IPS-20b (cell line): ENCODE results near the gene SF1.

Source experiments
- H3K27ac ChIP-seq: one replicate; pipeline ENCODE4 v1.5.1; 2013; ENCODE audit warnings: low read length
- H3K27me3 ChIP-seq: 2 replicates; pipeline ENCODE4 v1.6.1; 2013; ENCODE audit warnings: mild to moderate bottlenecking, low read length, inconsistent platforms; ENCODE audit not compliant: insufficient read depth
- H3K36me3 ChIP-seq: 2 replicates; pipeline ENCODE4 v1.6.1; 2013; ENCODE audit warnings: low read depth, mild to moderate bottlenecking, inconsistent platforms, low read length, moderate library complexity; ENCODE audit not compliant: insufficient read depth
- H3K4me1 ChIP-seq: 2 replicates; pipeline ENCODE4 v1.6.1; 2013; ENCODE audit warnings: mild to moderate bottlenecking, control low read depth, inconsistent platforms, low read length, moderate library complexity; ENCODE audit not compliant: insufficient read depth
- H3K4me3 ChIP-seq: 2 replicates; pipeline ENCODE4 v1.5.1; 2013; ENCODE audit warnings: mild to moderate bottlenecking, low read length, inconsistent platforms
- H3K9ac ChIP-seq: 2 replicates; pipeline ENCODE4 v1.6.1; 2013; ENCODE audit warnings: low read depth, mild to moderate bottlenecking, inconsistent platforms, low read length, moderate library complexity
- H3K9me3 ChIP-seq: 2 replicates; pipeline ENCODE4 v1.6.1; 2013; ENCODE audit warnings: mild to moderate bottlenecking, low read depth, low read length, inconsistent platforms; ENCODE audit not compliant: insufficient read depth

SF1 gene

GRCh38 chr11:64771861-64772260 is 6.5 kb downstream of the SF1 start:
- Histone ChIP-seq H3K4me3 (no peak overlapping the region), H3K27me3 (no peaks in the 10 kb centered on the region), H3K36me3 (peaks cover 100% of the 10 kb centered on the region), H3K9ac (no peak overlapping the region), H3K9me3 (no peaks in the 10 kb centered on the region), H3K4me1 (peaks cover 12% of the 10 kb centered on the region), H3K27ac (no peak overlapping the region)

DNA sequence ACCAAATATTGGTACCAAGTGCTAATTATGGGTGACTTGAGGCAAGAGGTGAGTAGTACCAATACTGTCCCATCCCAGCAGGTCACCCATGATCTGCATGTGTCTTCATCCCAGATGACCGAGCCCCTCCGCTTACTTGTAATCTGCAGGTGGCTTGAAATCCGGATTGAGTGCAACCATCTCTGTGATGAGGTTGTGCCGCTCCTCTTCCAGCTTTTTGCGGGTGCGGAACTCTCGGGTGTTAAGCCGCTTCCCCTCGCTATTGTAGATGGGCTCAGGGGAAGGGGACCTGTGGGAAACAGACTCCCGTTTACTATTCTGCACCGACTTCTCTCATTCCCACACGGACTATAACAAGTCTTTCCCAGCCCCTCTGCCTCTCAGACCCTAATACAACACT is 8.2 kb downstream of the SF1 start:
- Histone ChIP-seq H3K9ac (no peak overlapping the region), H3K4me3 (no peak overlapping the region), H3K27ac (no peak overlapping the region), H3K36me3 (peaks cover 96% of the 10 kb centered on the region), H3K9me3 (no peaks in the 10 kb centered on the region), H3K27me3 (no peaks in the 10 kb centered on the region), H3K4me1 (0 out of 2 replicates have a peak, but pooled peaks cover 3% of the 10 kb centered on the region)

DNA sequence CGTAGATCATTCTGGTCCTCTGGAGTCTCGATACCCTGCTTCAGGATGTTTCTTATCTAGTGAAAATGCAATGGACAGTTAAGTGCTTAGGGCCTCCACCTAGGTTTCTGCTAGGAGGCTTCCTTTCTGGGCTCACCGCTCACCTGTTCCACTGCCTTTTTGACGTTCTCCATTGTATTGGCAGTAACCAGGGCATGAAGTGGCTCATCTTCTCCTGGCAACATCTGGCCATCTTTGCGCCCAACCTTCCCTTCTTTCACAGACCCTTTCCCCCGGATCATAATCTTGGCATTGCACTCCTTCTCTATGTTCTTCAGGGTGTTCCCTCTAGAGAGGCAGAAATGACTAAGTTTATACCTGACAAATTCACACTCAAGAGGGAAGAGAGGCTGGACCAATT is 9.1 kb downstream of the SF1 start:
- Histone ChIP-seq H3K27ac (no peak overlapping the region), H3K4me1 (peaks cover 11% of the 10 kb centered on the region; the same call in 1 of the 2 replicates), H3K9ac (no peak overlapping the region), H3K27me3 (no peaks in the 10 kb centered on the region), H3K9me3 (no peaks in the 10 kb centered on the region), H3K4me3 (no peak overlapping the region), H3K36me3 (peaks cover 96% of the 10 kb centered on the region)

GRCh38 chr11:64768300-64768694 is 10.0 kb downstream of the SF1 start:
- no peak overlapping the region for H3K27ac ChIP-seq
- H3K9me3 ChIP-seq = no peaks in the 10 kb centered on the region
- H3K27me3 ChIP-seq = no peaks in the 10 kb centered on the region
- H3K4me3 ChIP-seq = no peak overlapping the region
- H3K9ac ChIP-seq = no peak overlapping the region
- H3K36me3 ChIP-seq = peaks cover 95% of the 10 kb centered on the region
- peaks cover 21% of the 10 kb centered on the region; the same call in 1 of the 2 replicates for H3K4me1 ChIP-seq

DNA sequence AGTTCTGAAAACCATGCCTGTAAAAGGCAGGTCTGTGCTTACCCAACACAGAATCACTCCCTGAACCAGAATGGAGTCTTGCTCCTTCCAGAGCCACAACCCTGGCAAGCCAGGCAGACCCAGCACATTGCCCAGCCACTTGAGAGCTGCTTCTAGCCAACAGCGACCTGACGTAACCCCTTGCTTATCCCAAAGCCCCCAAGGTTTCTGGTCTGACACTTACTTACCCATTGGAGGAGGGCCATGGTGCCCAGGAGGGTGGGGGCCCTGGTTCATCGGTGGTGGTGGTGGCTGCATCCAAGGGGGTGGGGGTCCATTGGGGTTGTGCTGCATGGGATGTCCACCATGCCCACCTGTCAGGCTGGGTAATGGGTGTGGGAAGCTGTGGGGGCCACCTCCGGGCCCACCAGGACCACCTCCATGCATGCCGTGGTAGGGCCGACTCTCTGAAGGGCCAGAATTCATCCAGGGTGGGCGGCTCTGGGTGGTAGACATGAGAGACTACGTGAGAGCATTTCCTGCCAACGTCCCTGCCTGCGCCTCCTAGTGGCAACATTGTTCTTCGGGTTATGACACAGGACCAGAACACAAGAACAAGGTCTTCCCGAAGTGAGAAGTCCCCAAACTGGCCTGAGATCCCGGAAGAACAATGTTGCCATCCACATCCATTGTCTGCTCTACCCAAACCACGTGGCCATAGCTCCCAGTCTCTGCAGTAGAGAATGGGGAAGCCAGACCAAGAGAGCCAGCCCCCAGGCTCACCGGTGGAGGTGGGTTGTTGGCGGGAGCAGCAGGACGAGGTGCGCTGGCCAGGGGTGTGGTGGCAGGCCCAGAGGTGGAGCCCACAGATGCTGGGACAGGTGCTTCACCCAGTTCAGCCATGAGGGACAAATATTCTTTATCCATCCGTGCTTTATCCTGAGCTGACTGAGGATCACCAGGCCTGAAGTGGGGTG is 10.7 kb downstream of the SF1 start:
- H3K4me3 ChIP-seq = no peak overlapping the region
- H3K9me3 ChIP-seq = no peaks in the 10 kb centered on the region
- peaks cover 88% of the 10 kb centered on the region for H3K36me3 ChIP-seq
- H3K4me1 ChIP-seq = peaks cover 21% of the 10 kb centered on the region; the same call in 1 of the 2 replicates
- no peak overlapping the region for H3K9ac ChIP-seq
- peak overlapping the region; percentile 13 for H3K27ac ChIP-seq
- no peaks in the 10 kb centered on the region for H3K27me3 ChIP-seq

- Histone ChIP-seq H3K4me1 (peaks cover 28% of the 10 kb centered on the region; the same call in 1 of the 2 replicates), H3K9ac (no peak overlapping the region), H3K4me3 (no peak overlapping the region), H3K9me3 (no peaks in the 10 kb centered on the region), H3K27ac (peak overlapping the region; percentile 13), H3K36me3 (peaks cover 85% of the 10 kb centered on the region), H3K27me3 (no peaks in the 10 kb centered on the region)
Observed at GRCh38 chr11:64766881-64767280, 11.5 kb downstream of the SF1 start.

DNA sequence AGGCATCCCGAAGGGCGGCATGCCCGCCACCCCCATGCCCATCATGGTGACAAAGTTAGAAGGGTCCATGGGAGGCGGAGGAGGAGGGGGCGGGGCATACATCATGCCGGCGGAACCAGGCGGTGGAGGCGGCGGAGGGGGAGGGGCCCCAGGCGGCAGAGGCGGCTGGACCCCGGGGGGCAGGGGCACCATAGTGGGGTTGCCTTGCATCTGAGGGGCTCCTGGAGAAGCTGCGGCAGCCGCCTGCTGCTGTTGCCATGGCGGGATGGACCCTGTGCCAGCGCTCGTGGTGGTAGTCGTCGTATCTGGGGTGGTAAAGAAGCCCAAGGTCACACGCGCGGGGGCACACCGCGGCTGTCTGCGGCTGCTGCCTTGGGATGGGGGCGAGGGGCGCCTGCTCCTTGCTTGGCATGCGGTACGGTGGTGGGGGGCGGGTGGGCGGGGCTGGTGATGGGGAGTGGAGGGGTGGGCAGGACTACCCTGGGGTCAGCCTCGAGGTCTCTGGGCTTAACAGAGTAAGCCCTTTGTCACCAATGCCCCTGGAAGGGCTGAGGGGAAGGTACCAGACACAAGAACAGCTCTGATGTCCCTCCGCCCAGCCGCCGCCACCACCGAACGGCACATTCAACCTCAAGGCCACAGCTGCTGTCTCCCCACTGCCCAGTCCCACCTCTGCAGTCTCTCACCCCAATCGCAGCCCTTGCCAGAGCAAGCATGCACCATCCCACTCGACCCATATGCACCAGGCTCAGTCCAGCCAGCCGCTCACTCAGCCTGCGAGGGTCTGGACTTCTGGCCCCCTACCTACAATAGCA is 12.3 kb downstream of the SF1 start:
- Histone ChIP-seq H3K4me1 (peaks cover 32% of the 10 kb centered on the region; the same call in 1 of the 2 replicates), H3K27ac (no peak overlapping the region), H3K4me3 (no peak overlapping the region), H3K9me3 (no peaks in the 10 kb centered on the region), H3K36me3 (peaks cover 77% of the 10 kb centered on the region), H3K9ac (no peak overlapping the region), H3K27me3 (no peaks in the 10 kb centered on the region)

DNA sequence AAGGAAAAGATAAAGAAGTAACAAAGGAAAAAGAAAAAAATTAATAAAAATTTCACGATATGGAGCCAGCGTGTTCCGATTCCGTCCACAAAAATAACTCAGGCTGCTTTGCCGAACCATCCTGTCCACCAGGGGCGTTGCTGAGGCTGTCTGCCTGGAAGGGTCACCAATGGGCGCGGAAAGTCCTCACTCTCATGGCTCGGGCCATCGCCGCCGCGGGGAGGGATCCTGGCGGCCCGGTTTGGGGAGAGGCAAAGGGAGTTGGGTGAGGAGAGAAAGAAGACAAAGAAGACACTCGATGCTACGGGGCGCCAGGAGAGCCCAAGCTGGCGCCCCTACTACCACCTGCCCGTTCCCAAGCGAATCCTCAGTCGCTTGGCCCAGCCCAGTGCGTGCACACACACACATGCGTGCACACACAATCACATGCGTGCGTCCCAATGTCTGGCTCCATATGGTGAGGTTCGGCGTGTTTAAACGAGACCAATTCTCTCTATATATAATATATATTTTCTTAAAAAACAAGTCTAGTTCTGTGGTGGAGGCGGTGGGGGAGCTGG is 13.0 kb downstream of the SF1 start:
- Histone ChIP-seq H3K4me1 (peaks cover 39% of the 10 kb centered on the region; the same call in 1 of the 2 replicates), H3K36me3 (peaks cover 75% of the 10 kb centered on the region), H3K4me3 (no peak overlapping the region), H3K9me3 (no peaks in the 10 kb centered on the region), H3K27ac (peak overlapping the region; percentile 23), H3K9ac (no peak overlapping the region), H3K27me3 (no peaks in the 10 kb centered on the region)

DNA sequence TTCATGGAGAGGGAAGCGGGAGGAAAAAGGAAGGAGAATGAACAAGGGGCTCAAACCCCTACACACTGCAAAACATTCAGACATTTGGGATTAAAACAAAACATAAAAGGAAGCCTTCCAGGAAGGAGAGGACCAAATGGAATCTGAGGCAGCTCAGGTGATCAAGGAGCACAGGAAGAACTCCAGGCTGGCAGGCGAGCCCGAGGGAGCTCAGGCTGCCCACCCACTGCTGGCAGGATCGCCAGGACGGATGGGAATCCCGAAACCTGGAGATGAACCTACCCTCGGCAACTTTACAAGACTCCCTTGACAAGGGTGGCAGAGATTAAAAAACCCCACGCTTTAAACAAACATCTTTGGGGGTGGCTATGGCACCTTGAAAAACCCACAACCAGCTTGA is 13.6 kb downstream of the SF1 start:
- peaks cover 68% of the 10 kb centered on the region for H3K36me3 ChIP-seq
- H3K27ac ChIP-seq = peak overlapping the region; percentile 23
- no peak overlapping the region for H3K4me3 ChIP-seq
- H3K9ac ChIP-seq = no peak overlapping the region; the same call in 1 of the 2 replicates
- H3K9me3 ChIP-seq = no peaks in the 10 kb centered on the region
- peaks cover 42% of the 10 kb centered on the region; the same call in 1 of the 2 replicates for H3K4me1 ChIP-seq
- H3K27me3 ChIP-seq = no peaks in the 10 kb centered on the region

DNA sequence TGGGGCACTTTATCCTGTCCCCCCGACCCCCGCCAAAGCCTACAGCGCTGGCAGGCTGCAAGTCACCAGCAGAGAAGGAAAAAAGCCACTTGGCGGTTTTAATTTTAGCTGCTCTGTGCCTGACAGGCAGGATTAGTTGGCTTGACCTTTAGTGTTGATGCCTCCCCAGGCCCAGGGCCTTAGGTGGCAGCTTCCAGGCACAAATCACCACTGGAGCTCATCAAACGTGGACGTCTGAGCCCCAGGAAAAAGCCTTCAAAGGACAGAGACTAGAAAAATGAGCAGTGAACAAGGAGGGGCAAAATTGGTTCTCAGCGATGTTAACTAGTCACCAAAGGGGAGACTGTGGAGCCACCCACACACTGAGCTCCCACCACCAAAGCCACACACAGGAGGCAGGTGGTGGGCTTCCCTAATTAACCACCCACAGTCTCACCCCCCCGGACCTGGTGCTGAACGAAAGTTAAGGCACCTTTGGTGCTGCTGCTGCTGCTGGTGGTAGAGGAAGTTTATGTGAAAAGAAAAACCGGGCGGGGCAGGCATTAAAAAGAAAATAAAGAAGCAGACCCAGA is 14.2 kb downstream of the SF1 start:
- Histone ChIP-seq H3K27me3 (no peaks in the 10 kb centered on the region), H3K9ac (peak overlapping the region; percentile 60; the same call in 1 of the 2 replicates), H3K9me3 (no peaks in the 10 kb centered on the region), H3K36me3 (peaks cover 62% of the 10 kb centered on the region), H3K27ac (peak overlapping the region; percentile 62), H3K4me3 (peak overlapping the region; percentile 35; the same call in 1 of the 2 replicates), H3K4me1 (peaks cover 48% of the 10 kb centered on the region; the same call in 1 of the 2 replicates)

DNA sequence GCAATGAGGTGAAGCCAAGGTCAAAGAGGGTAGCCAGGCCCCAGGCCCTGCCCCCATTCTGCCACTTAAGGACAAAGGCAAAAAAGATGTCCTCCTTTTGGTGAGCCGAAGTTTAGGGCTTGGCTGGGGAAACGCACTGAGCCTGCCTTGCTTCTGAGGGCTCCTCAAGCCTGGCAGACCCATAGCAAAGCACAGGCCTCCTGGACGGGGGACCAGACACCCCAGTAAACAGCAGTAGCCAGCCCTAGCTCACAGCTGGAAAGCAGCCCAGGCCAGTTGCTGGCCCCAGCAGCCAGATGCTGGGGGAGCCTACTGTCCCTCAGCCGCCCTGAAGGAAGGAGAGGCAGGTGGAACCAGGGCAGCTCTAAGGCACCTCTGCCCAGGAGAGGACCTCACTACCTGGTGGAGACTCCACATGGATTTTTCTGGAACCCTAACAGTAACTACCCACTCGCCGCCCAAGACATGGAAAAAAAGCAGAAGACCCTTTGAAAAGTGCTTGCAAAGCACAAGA is 14.8 kb downstream of the SF1 start:
- H3K27me3 ChIP-seq = no peaks in the 10 kb centered on the region
- peak overlapping the region; percentile 60 for H3K9ac ChIP-seq
- H3K36me3 ChIP-seq = peaks cover 57% of the 10 kb centered on the region
- peak overlapping the region; percentile 62 for H3K27ac ChIP-seq
- H3K9me3 ChIP-seq = no peaks in the 10 kb centered on the region
- H3K4me1 ChIP-seq = peaks cover 49% of the 10 kb centered on the region; the same call in 1 of the 2 replicates
- H3K4me3 ChIP-seq = peak overlapping the region; percentile 35; the same call in 1 of the 2 replicates
